ENCODE results near the gene PALLD.

GRCh38 chr4:168503652-168504362, 7.0 kb downstream of the PALLD start:
- no peak for TF ChIP-seq MAX (IDR thresholded peaks at IDR 0.05)
- no peak for TF ChIP-seq ASH2L (IDR thresholded peaks at IDR 0.05; ENCODE audit: low read length)
- TF ChIP-seq E2F6 (IDR thresholded peaks at IDR 0.05): no peak
- TF ChIP-seq EZH2 (IDR thresholded peaks at IDR 0.05; ENCODE audit: low read depth, low read length, severe bottlenecking): no peak
- no peak for TF ChIP-seq CTCF (IDR thresholded peaks at IDR 0.05; ENCODE audit: control extremely low read depth in 1 of 3, insufficient read depth in 1 of 3, low read depth in 1 of 3, low read length in 3 of 3)
- no peak for TF ChIP-seq CBX8 (IDR thresholded peaks at IDR 0.05; ENCODE audit: borderline replicate concordance, low read depth, low read length)
- no peak for TF ChIP-seq CBX5 (IDR thresholded peaks at IDR 0.05; ENCODE audit: low read depth, low read length)
- TF ChIP-seq TAF1 (IDR thresholded peaks at IDR 0.05; ENCODE audit: low read depth, low read length): no peak
- TF ChIP-seq CHD1 (IDR thresholded peaks at IDR 0.05; ENCODE audit: low read depth, low read length): no peak

Data from H1 (cell line).